Thymus (tissue), 11 donors: ENCODE data around the gene CDK1. TPM values are rescaled to one million over a fixed set of nuclear protein-coding genes. Genes with fewer than 3 reads are reported as not detected.

ENCODE experiments used
- DNase-seq, 9 donors: peaks; one replicate each; pipeline ENCODE4 v3.0.0-alpha.2; 2013; ENCODE audit warnings: low spot score in 9 of 9, low read depth in 6 of 9, missing footprints in 1 of 9
- H3K27ac ChIP-seq, 2 donors: one replicate each; pipeline ENCODE4 v1.5.1; 2013; ENCODE audit warnings: control low read depth in 1 of 2, low read depth in 1 of 2, low read length in 1 of 2, mild to moderate bottlenecking in 1 of 2, moderate library complexity in 1 of 2
- H3K27me3 ChIP-seq, 2 donors: one replicate each; pipeline ENCODE4 v1.5.1; 2013; ENCODE audit warnings: low read length in 1 of 2; ENCODE audit not compliant: control insufficient read depth in 2 of 2, insufficient read depth in 1 of 2
- H3K36me3 ChIP-seq, 2 donors: one replicate each; pipeline ENCODE4 v1.5.1; 2013; ENCODE audit warnings: low read length in 1 of 2, mild to moderate bottlenecking in 1 of 2, moderate library complexity in 1 of 2; ENCODE audit not compliant: control insufficient read depth in 2 of 2, insufficient read depth in 2 of 2
- H3K4me1 ChIP-seq, 2 donors: one replicate each; pipeline ENCODE4 v1.5.1; 2013; ENCODE audit warnings: low read length in 2 of 2; ENCODE audit not compliant: control insufficient read depth in 2 of 2, insufficient read depth in 2 of 2
- H3K4me3 ChIP-seq, 2 donors: one replicate each; pipeline ENCODE4 v1.5.1; 2013; ENCODE audit warnings: low read length in 2 of 2, control low read depth in 1 of 2, mild to moderate bottlenecking in 1 of 2
- H3K9me3 ChIP-seq, 2 donors: one replicate each; pipeline ENCODE4 v1.5.1; 2013; ENCODE audit warnings: low read length in 1 of 2, mild to moderate bottlenecking in 1 of 2; ENCODE audit not compliant: control insufficient read depth in 2 of 2, insufficient read depth in 1 of 2
- WGBS: extraction: QIAGEN DNeasy Blood & Tissue Kit; methylation state at CpG from one replicate; pipeline ENCODE4 v1.1.7; 2013; 5-methylcytosine and 5-hydroxymethylcytosine counted together
- polyA plus RNA-seq: library from polyadenylated mRNA; stranded (reverse); fragments of 200-250 nt; gene quantifications from one replicate; pipeline ENCODE4 v1.2.3, GENCODE V29; 2013
- total RNA-seq: library from RNA; stranded (reverse); fragments of 120-200 nt; gene quantifications from one replicate; pipeline ENCODE4 v1.2.4, GENCODE V29; 2013
- donor health status: healthy.

CDK1 gene
- total and polyA plus RNA-seq, 2 donors, result 11.4 to 133 TPM

DNA sequence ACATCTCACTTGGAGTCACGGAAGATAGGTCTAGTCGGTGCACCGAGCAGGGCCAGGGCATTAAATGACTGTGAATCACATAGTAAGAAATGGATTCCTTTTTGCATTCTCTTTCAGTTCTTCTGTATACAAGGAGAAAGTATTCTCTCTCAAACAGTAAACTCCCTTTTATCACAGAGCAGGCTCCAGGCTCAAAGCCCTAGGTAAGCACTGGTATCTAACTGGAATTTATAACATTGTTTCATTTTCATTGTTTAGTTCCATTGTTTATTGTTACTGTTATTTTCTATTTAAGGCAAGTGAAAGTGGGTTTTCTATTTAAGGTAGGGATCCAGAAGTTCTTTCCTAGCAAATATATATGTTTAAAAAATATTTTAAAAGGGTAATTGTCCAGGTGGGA is 44.1 kb upstream of the CDK1 start:
- no peaks in the 10 kb centered on the region for H3K36me3 ChIP-seq
- H3K27me3 ChIP-seq, result peaks cover 10 to 41% of the 10 kb centered on the region in 2 donors
- 94% methylated on average over 3 of the region's 3 CpGs for WGBS
- peaks cover 0 to 8% of the 10 kb centered on the region in 2 donors for H3K4me1 ChIP-seq
- no peak overlapping the region for H3K27ac ChIP-seq
- no peaks in the 10 kb centered on the region for H3K9me3 ChIP-seq
- peak overlapping the region in 1 of 2 donors; percentile 50 for H3K4me3 ChIP-seq
- no peak for DNase-seq

DNA sequence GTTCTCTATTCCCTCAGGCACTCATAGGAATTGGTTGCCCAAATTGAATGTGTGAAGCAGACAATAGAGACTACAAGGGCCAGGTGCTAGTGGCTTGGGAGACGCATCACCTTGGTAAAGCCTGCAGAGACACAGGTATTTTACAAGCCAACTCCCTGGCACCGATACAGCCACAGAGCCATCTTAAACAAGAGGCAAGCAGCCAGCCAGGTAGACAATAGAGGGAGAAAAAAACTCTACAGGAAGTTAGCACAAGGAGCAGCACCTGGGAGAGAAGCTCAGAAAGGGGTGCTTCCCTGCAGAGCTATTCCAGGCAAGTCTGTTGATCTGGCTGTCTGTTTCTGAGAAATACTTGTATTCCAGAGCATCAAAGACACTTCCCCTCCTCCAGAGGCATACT is 43.0 kb upstream of the CDK1 start:
- WGBS, result 93% methylated on average over 2 of the region's 2 CpGs
- no peak overlapping the region for H3K27ac ChIP-seq
- H3K27me3 ChIP-seq, result peaks cover 10 to 41% of the 10 kb centered on the region in 2 donors
- peak in 1 of 9 donors; percentile 9 for DNase-seq
- no peak overlapping the region for H3K4me3 ChIP-seq
- no peaks in the 10 kb centered on the region for H3K36me3 ChIP-seq
- no peaks in the 10 kb centered on the region for H3K9me3 ChIP-seq
- peaks cover 0 to 8% of the 10 kb centered on the region in 2 donors for H3K4me1 ChIP-seq

DNA sequence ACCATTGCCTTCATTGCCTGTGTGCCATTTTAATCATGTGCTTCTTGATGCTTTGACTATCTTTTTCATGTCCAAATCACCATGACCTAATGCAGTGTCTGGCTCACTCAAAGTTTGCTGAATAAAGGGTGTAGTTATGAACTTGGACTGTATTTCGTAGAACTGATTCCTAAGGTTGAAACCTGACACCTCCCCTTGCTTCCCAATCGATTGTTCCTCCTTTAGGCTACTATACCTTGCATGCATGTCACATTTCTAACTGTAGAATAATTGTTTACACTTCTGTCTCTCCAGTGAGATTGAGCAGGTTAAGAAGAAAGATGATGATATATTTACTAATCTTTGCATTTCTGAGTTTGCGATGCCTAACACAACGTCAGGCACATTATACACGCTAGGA is 41.0 kb upstream of the CDK1 start:
- H3K27ac ChIP-seq, result no peak overlapping the region
- WGBS, result 94% methylated on average over 5 of the region's 5 CpGs
- DNase-seq, result no peak
- H3K9me3 ChIP-seq, result no peaks in the 10 kb centered on the region
- peaks cover 0 to 6% of the 10 kb centered on the region in 2 donors for H3K4me1 ChIP-seq
- peaks cover 10 to 33% of the 10 kb centered on the region in 2 donors for H3K27me3 ChIP-seq
- no peaks in the 10 kb centered on the region for H3K36me3 ChIP-seq
- H3K4me3 ChIP-seq, result no peak overlapping the region

DNA sequence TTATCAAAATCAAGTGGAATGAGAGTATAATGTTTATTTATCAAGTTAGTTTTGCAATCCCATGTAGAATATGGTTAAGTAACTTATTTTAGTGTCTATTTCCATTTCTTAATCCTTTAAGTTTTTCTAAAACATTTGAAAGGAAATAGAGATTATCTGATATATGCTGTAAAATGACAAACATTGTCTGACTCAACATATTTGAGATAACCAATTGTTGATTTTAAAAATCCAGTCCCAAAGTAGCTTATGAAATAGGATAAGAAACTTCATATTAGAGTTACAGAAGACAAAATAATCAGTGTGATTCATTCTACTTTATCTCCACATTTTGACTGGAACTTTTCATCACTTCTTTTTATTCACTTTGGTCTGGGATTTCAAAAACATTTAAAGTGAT is 38.7 kb upstream of the CDK1 start:
- H3K4me3 ChIP-seq, result no peak overlapping the region
- no peaks in the 10 kb centered on the region for H3K36me3 ChIP-seq
- peaks cover 2 to 10% of the 10 kb centered on the region in 2 donors for H3K27me3 ChIP-seq
- H3K9me3 ChIP-seq, result no peaks in the 10 kb centered on the region
- DNase-seq, result no peak
- no peak overlapping the region for H3K27ac ChIP-seq
- H3K4me1 ChIP-seq, result no peaks in the 10 kb centered on the region

DNA sequence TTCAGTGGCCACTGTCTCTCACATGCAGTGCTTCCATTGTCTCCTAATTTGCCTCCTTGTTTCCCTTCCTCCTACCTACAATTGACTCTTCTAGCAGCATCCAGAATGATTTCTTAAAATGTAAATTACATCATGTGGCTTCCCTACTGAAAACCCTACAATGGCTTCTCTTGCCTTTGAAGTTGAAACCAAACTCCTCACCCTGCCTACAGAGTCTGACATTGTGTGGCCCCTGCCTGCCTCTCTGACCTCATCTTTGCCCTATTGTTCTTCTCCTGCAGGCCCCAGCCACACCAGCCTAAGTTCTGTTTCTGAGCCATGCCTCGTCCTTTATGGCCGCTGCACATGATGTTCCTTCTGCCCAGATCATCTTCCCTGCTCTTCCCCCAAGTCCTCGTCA is 35.8 kb upstream of the CDK1 start:
- H3K4me1 ChIP-seq, result no peaks in the 10 kb centered on the region
- H3K27me3 ChIP-seq, result no peaks in the 10 kb centered on the region
- no peaks in the 10 kb centered on the region for H3K9me3 ChIP-seq
- H3K36me3 ChIP-seq, result no peaks in the 10 kb centered on the region
- no peak for DNase-seq
- over 99% methylated on average over 3 of the region's 3 CpGs for WGBS
- no peak overlapping the region for H3K4me3 ChIP-seq
- no peak overlapping the region for H3K27ac ChIP-seq

DNA sequence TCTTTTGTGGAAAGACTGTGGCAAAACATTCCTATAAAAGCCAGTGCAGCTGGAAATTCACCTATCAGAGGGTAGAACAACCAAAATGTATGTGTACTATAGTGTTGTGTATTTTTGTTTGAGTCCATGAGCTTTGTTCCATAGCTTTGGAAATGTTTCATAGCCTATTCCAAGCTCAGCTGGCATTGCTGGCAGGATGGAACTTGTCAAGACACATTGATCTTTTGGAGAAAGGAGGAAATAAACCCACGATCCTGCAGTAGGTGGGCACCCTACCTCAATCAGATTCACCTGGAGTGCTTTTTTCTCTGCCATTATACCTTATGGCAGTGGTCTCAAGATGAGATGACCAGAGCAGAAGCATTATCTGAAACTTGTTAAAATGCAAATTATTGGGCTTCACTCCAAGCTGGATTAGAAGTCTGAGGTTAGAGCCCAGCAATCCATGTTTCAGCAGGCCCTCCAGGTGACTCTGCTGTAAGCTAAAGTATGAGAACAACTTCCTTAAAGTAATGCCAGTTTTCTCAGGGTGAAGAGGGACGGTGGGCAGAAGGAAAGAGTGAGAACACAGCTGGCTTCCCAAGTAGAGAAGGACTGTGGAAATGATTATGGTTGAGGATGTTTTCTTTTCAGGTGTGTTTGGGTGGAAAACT is 30.3 kb upstream of the CDK1 start:
- Histone ChIP-seq H3K27me3 (no peaks in the 10 kb centered on the region), H3K9me3 (no peaks in the 10 kb centered on the region), H3K36me3 (no peaks in the 10 kb centered on the region), H3K4me3 (no peak overlapping the region), H3K4me1 (no peaks in the 10 kb centered on the region), H3K27ac (no peak overlapping the region)
- no peak for DNase-seq
- 82% methylated on average over 2 of the region's 2 CpGs for WGBS

DNA sequence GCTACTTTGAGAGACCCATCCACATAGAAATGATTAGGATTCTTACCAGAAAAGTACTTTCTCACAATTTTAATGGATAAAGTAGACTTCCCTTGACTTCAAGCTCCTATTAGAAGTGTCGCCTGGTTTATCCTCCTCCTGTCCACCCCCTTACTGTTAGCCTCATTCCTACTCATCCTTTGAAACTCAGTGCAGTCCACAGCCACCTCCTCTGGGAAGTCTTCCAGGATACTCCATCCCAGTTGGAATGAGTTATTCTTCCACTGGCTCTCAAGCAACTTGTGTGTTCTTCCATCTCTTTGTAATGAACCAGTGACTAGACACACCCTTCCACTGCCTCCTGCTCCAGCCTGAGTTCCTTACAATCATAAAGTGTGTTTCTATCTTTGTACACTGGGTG is 25.1 kb upstream of the CDK1 start:
- Histone ChIP-seq H3K27me3 (no peaks in the 10 kb centered on the region), H3K4me3 (no peak overlapping the region), H3K9me3 (no peaks in the 10 kb centered on the region), H3K4me1 (no peaks in the 10 kb centered on the region), H3K27ac (no peak overlapping the region), H3K36me3 (no peaks in the 10 kb centered on the region)
- WGBS, result 100% methylated on average over 1 of the region's 1 CpG
- no peak for DNase-seq

DNA sequence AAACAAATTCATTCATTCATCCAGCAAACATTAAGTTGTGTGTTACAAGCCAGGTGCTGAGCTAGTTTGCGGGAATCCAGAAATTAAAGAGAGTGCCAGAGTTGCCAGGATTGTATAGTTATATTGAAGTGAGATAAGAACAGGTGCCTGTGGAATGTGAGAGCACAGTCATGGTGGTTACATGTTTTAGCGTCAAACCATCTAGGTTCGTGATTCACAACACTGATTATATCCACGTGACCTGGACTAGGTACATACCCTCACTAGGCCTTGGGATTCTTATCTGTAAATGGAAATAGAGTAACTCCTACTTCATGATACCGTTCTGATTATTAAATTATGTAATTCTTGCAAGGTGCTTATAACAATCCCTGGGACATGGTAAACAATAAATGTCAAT is 24.5 kb upstream of the CDK1 start:
- Histone ChIP-seq H3K27me3 (no peaks in the 10 kb centered on the region), H3K27ac (no peak overlapping the region), H3K4me3 (no peak overlapping the region), H3K4me1 (no peaks in the 10 kb centered on the region), H3K9me3 (no peaks in the 10 kb centered on the region), H3K36me3 (no peaks in the 10 kb centered on the region)
- 99% methylated on average over 5 of the region's 5 CpGs for WGBS
- DNase-seq, result no peak

DNA sequence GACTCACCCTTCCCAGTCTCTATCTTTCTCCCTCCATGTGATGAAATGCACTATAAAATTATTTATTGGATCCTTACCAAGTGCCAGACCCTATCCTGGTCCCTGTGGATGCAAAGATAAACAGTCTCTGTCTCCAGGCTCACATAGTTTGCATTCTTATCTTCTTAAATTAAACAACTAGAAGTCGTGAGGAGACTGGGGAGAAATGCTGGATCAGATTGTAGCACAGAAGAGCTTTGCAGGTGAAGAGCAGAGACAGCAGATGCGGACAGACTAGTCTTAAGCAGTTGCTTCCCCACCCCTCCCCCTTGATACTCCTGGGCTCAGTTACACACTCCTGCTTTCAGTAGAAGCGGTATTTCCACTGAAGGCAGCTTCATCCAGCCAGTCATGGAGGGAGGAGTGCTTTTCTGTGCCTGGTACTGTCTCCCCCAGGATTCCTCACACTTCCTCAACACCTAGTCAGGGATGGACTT is 20.8 kb upstream of the CDK1 start:
- Histone ChIP-seq H3K4me1 (no peaks in the 10 kb centered on the region), H3K36me3 (no peaks in the 10 kb centered on the region), H3K9me3 (no peaks in the 10 kb centered on the region), H3K27me3 (no peaks in the 10 kb centered on the region), H3K4me3 (no peak overlapping the region), H3K27ac (no peak overlapping the region)
- no peak for DNase-seq
- 61% methylated on average over 3 of the region's 3 CpGs for WGBS
